GM13976 (cell line): Measurements from ENCODE around the gene PELI2.

Source experiments
- DNase-seq: peaks from one replicate; pipeline ENCODE4 v3.0.0; 2012; ENCODE audit warnings: low spot score
- CTCF ChIP-seq: IDR thresholded peaks from 2 replicates; pipeline ENCODE4 v1.5.1; 2012; ENCODE audit warnings: borderline replicate concordance, mild to moderate bottlenecking; ENCODE audit not compliant: insufficient read depth; ENCODE audit errors: extremely low read depth, missing control alignments, control extremely low read depth
- in situ Hi-C: fragments of 300-500 bp; cut with MboI; formaldehyde crosslinking; loops from one replicate; pipeline ENCODE4 v1.12.0; 2022; ENCODE audit warnings: low sequenced_read_pairs, mixed read lengths, inconsistent platforms; ENCODE audit not compliant: unreplicated experiment

The PELI2 gene

GRCh38 chr14:56280843-56281242 lies 162.6 kb downstream of the PELI2 start:
- DNase-seq: no peak
- in situ Hi-C loops: no loop called here
- no peak for TF ChIP-seq CTCF

- in situ Hi-C loops: no loop called here
- DNase-seq: no peak
- no peak for TF ChIP-seq CTCF
These were observed 164.0 kb downstream of the PELI2 start for GRCh38 chr14:56282179-56282578.

GRCh38 chr14:56284641-56285040 lies 166.4 kb downstream of the PELI2 start:
- no peak for DNase-seq
- in situ Hi-C loops: no loop called here

GRCh38 chr14:56289155-56289554 lies 170.9 kb downstream of the PELI2 start:
- TF ChIP-seq CTCF: no peak
- in situ Hi-C loops: no loop called here

More at GRCh38 chr14:56284641-56285040, 166.4 kb downstream of the PELI2 start:
- no peak for TF ChIP-seq CTCF

GRCh38 chr14:56290195-56290594 lies 172.0 kb downstream of the PELI2 start:
- TF ChIP-seq CTCF: no peak
- in situ Hi-C loops: no loop called here
- DNase-seq: no peak

More at GRCh38 chr14:56289155-56289554, 170.9 kb downstream of the PELI2 start:
- DNase-seq: no peak

GRCh38 chr14:56292970-56293369 lies 174.8 kb downstream of the PELI2 start:
- no peak for DNase-seq
- TF ChIP-seq CTCF: no peak
- in situ Hi-C loops: no loop called here

- in situ Hi-C loops: no loop called here
These were observed 175.3 kb downstream of the PELI2 start for GRCh38 chr14:56293506-56293905.

More at GRCh38 chr14:56293506-56293905, 175.3 kb downstream of the PELI2 start:
- DNase-seq: no peak
- TF ChIP-seq CTCF: no peak
